GM12878 (cell line): Measurements from ENCODE around the gene LUZP2. TPM values are rescaled to one million over a fixed set of nuclear protein-coding genes. Genes with fewer than 3 reads are reported as not detected.

Experiments used
- ATAC-seq: fragments of 200-7000 bp; cut with Tn5 transposase; 3 replicates; pipeline ENCODE4 v1.9.1; 2020; ENCODE audit warnings: mild to moderate bottlenecking, moderate library complexity
- BruUV-seq: library from RNA; stranded (reverse); fragments of 400-500 nt; replicated peaks from 2 replicates; lab custom pipeline; 2021; lab: Mats Ljungman, UMichigan
- CTCF ChIA-PET: fragments of 300-600 bp; sonication (Branson Sonifier 250); formaldehyde crosslinking; extraction: SDS; loops from one replicate; lab custom pipeline; 2021; ENCODE audit warnings: inconsistent platforms; lab: Yijun Ruan, JAX
- POLR2A ChIA-PET: fragments of 350-600 bp; formaldehyde crosslinking; extraction: SDS; loops from one replicate; lab custom pipeline; 2021; ENCODE audit warnings: inconsistent platforms; lab: Charles Lee
- RAD21 ChIA-PET: fragments of 300-600 bp; sonication (Branson Sonifier 250); formaldehyde crosslinking; loops from one replicate; lab custom pipeline; 2023; ENCODE audit warnings: antibody characterized with exemption; ENCODE audit not compliant: unreplicated experiment; lab: Charles Lee
- SMC1A ChIA-PET: fragments of 300-600 bp; sonication (Branson Sonifier 250); formaldehyde crosslinking; loops from one replicate; lab custom pipeline; 2023; ENCODE audit not compliant: unreplicated experiment, uncharacterized antibody; lab: Charles Lee
- DNase-seq: peaks from one replicate; pipeline ENCODE4 v3.0.0-alpha.2; 2011; ENCODE audit warnings: low read depth, low spot score
- FAIRE-seq: peaks from 3 replicates; lab custom pipeline; 2011; peaks lifted over from hg19 to GRCh38; lab: Jason Lieb, UNC
- H2AFZ ChIP-seq: 2 replicates; pipeline ENCODE4 v1.6.0; 2011; ENCODE audit warnings: low read depth, low read length, control low read depth; ENCODE audit not compliant: control insufficient read depth
- H3K27ac ChIP-seq: 2 replicates; pipeline ENCODE4 v1.5.1; 2011; ENCODE audit warnings: control low read depth; ENCODE audit not compliant: control insufficient read depth, insufficient read depth
- H3K27me3 ChIP-seq, 2 experiments: replicated peaks in 1 of 2; 2 replicates each; pipeline versions ENCODE4 v1.6.0 to v1.6.1; 2011; ENCODE audit warnings: low read length in 1 of 2; ENCODE audit not compliant: control insufficient read depth in 2 of 2, insufficient read depth in 2 of 2
- H3K36me3 ChIP-seq, 2 experiments: 2 replicates each; pipeline ENCODE4 v1.5.1; 2011; ENCODE audit warnings: low read length in 1 of 2; ENCODE audit not compliant: control insufficient read depth in 2 of 2, insufficient read depth in 2 of 2
- H3K4me1 ChIP-seq: 2 replicates; pipeline ENCODE4 v1.6.1; 2011; ENCODE audit warnings: mild to moderate bottlenecking, low read length, moderate library complexity, mixed read lengths; ENCODE audit not compliant: control insufficient read depth, insufficient read depth
- H3K4me2 ChIP-seq: 2 replicates; pipeline ENCODE4 v1.6.0; 2011; ENCODE audit warnings: control low read depth; ENCODE audit not compliant: control insufficient read depth, insufficient read depth
- H3K4me3 ChIP-seq: fragments of 200-600 bp; sonication (generic); 2 replicates; pipeline ENCODE4 v1.5.1; 2016
- H3K79me2 ChIP-seq: 2 replicates; pipeline ENCODE4 v1.6.0; 2011; ENCODE audit warnings: low read length; ENCODE audit not compliant: control insufficient read depth, insufficient read depth
- H3K9ac ChIP-seq: 2 replicates; pipeline ENCODE4 v1.8.0; 2011; ENCODE audit warnings: low read length, control low read depth, mixed read lengths; ENCODE audit not compliant: control insufficient read depth, insufficient read depth
- H3K9me3 ChIP-seq: replicated peaks from 3 replicates; pipeline ENCODE4 v1.5.1; 2011; ENCODE audit warnings: mild to moderate bottlenecking, low read length; ENCODE audit not compliant: control insufficient read depth, insufficient read depth
- H4K20me1 ChIP-seq: 2 replicates; pipeline ENCODE4 v1.6.0; 2011; ENCODE audit not compliant: control insufficient read depth, insufficient read depth
- ATF7 ChIP-seq: fragments of 450-650 bp; IDR thresholded peaks from 2 replicates; pipeline ENCODE4 v1.6.1; 2016; ENCODE audit warnings: low read depth, mild to moderate bottlenecking
- EED ChIP-seq: sonication (generic); IDR thresholded peaks from 2 replicates; pipeline ENCODE4 v1.6.1; 2016; ENCODE audit warnings: antibody characterized with exemption, low read depth
- EGR1 ChIP-seq, 2 experiments: IDR thresholded peaks; 1 replicate in 1 of 2; 2 replicates in 1 of 2; pipeline ENCODE4 v1.6.1; 2011 to 2012; ENCODE audit warnings: low read depth in 2 of 2, low read length in 2 of 2, borderline replicate concordance in 1 of 2, mild to moderate bottlenecking in 1 of 2, moderate library complexity in 1 of 2
- ESRRA ChIP-seq: IDR thresholded peaks from 2 replicates; pipeline ENCODE4 v1.6.1; 2012; ENCODE audit warnings: mild to moderate bottlenecking, low read length, improper control_type of control experiment
- EZH2 ChIP-seq: IDR thresholded peaks from 2 replicates; pipeline ENCODE4 v1.6.1; 2012; ENCODE audit warnings: low read depth, mild to moderate bottlenecking, control low read depth, inconsistent platforms, low read length, borderline replicate concordance; ENCODE audit not compliant: control insufficient read depth
- HCFC1 ChIP-seq: fragments of 150-350 bp; IDR thresholded peaks from 2 replicates; pipeline ENCODE4 v1.6.1; 2014; ENCODE audit warnings: low read length
- JUND ChIP-seq: IDR thresholded peaks from 2 replicates; pipeline ENCODE4 v1.6.1; 2012; ENCODE audit warnings: low read depth, mild to moderate bottlenecking, low read length, improper control_type of control experiment, moderate library complexity
- NBN ChIP-seq: fragments of 450-650 bp; IDR thresholded peaks from 2 replicates; pipeline ENCODE4 v1.6.1; 2016
- NRF1 ChIP-seq: conservative IDR thresholded peaks from 2 replicates; pipeline ENCODE4 v1.6.1; 2011; ENCODE audit warnings: mild to moderate bottlenecking, low read depth, low read length, improper control_type of control experiment
- PAX5 ChIP-seq: IDR thresholded peaks from 2 replicates; pipeline ENCODE4 v1.6.1; 2011; ENCODE audit warnings: low read depth, low read length, borderline replicate concordance
- RAD21 ChIP-seq: IDR thresholded peaks from 2 replicates; pipeline ENCODE4 v1.6.1; 2011; ENCODE audit warnings: mild to moderate bottlenecking, low read depth, low read length, moderate library complexity; ENCODE audit not compliant: insufficient read depth
- SMC3 ChIP-seq: IDR thresholded peaks from 2 replicates; pipeline ENCODE4 v1.6.1; 2011; ENCODE audit warnings: low read length, improper control_type of control experiment, borderline replicate concordance
- WGBS: methylation state at CpG from one replicate; pipeline ENCODE4 v1.1.6; 2016; ENCODE audit warnings: low lambda C conversion rate; ENCODE audit not compliant: insufficient replicate concordance, insufficient coverage; ENCODE audit errors: missing lambda C conversion rate; 5-methylcytosine and 5-hydroxymethylcytosine counted together
- in situ Hi-C: fragments of 300-500 bp; cut with MboI; formaldehyde crosslinking; loops from 9 replicates; pipeline ENCODE4 v1.14.3; 2018; ENCODE audit warnings: mixed read lengths
- intact Hi-C: fragments of 100-400 bp; cut with micrococcal nuclease; formaldehyde crosslinking; loops from one replicate; pipeline ENCODE4 v1.14.2; 2022; ENCODE audit not compliant: unreplicated experiment
- polyA plus RNA-seq, 11 experiments: library from polyadenylated mRNA; depleted of rRNA in 4 of 11; unstranded in 6 of 11; stranded (reverse) in 5 of 11; fragments of >200 nt; fragmentation: Nextera tagmentation in 4 of 11; fragmentation: Illumina TruSeq in 1 of 11; extraction: Ambion mirVana in 4 of 11; extraction: Trizol in 1 of 11; gene quantifications; 1 replicate in 1 of 11; 2 replicates in 10 of 11; pipeline versions ENCODE4 v1.2.1 to v1.2.3, GENCODE V29; 2011 to 2016; ENCODE audit warnings: inconsistent platforms in 2 of 11, missing spikeins in 2 of 11, low read depth in 1 of 11
- total RNA-seq, 4 experiments: library from RNA; depleted of rRNA in 3 of 4; stranded (reverse); fragments of >200 nt in 3 of 4; fragmentation: Illumina TruSeq in 1 of 4; extraction: Trizol in 1 of 4; gene quantifications; 2 replicates each; pipeline versions ENCODE4 v1.2.1 to v1.2.3, GENCODE V29; 2013 to 2021
- TF ChIP-seq, protein P1 (sequence below): fragments of 150-350 bp; IDR thresholded peaks from 2 replicates; pipeline ENCODE4 v1.6.1; 2016; ENCODE audit warnings: low read depth, low read length
- TF ChIP-seq, protein P2 (sequence below): fragments of 450-650 bp; IDR thresholded peaks from 2 replicates; pipeline ENCODE4 v1.6.1; 2017; ENCODE audit warnings: mild to moderate bottlenecking, low read depth, inconsistent platforms; ENCODE audit not compliant: poor library complexity, severe bottlenecking
- TF ChIP-seq, protein P3 (sequence below): IDR thresholded peaks from 2 replicates; pipeline ENCODE4 v1.6.1; 2012; ENCODE audit warnings: improper control_type of control experiment, low read depth, low read length; ENCODE audit not compliant: insufficient replicate concordance

The LUZP2 gene
- total and polyA plus RNA-seq, 10 of the 15 experiments (the other 5 are each of a cell fraction or from before 2014, with no cell fraction given) = not detected

DNA sequence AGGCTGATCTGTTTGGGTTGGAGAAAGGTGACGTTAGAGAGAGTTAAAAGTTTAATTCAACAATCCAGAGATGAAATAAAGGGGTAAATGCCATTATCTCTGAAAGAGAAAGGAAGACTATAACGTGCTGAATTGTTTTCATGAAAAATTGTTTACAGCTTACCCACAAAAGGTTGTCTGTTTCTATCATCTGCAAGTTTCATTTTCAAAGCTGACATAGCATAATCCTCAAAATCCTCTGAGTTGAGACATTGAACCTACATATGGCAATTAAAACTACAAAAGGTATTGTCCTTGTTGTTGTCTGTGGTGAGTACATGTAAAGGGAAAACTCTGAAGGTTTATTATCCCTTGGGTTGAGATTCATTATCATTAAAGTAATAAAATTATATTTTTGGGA is 569.9 kb downstream of the LUZP2 start:
- FAIRE-seq (no peak), ATAC-seq (no peak), DNase-seq (no peak)
- no peak overlapping the region for H3K4me3 ChIP-seq
- POLR2A ChIA-PET = no interaction called here
- in situ Hi-C loops = no loop called here
- H3K4me1 ChIP-seq = no peaks in the 10 kb centered on the region
- H3K27ac ChIP-seq = no peak overlapping the region
- H3K36me3 ChIP-seq = no peaks in the 10 kb centered on the region
- no peak overlapping the region for H2AFZ ChIP-seq
- no peak overlapping the region for H3K9ac ChIP-seq
- H3K27me3 ChIP-seq = no peaks in the 10 kb centered on the region
- no peaks in the 10 kb centered on the region for H3K9me3 ChIP-seq
- no peaks in the 10 kb centered on the region for H4K20me1 ChIP-seq
- CTCF ChIA-PET = interaction anchor here (0.6 kb wide), 1 partner anchor 20 kb away, joined by 3 read pairs; no protein-coding TSS in a partner anchor
- no peaks in the 10 kb centered on the region for H3K79me2 ChIP-seq
- H3K4me2 ChIP-seq = no peak overlapping the region
- SMC1A ChIA-PET = no interaction called here
- no TSS peak for BruUV-seq
- RAD21 ChIA-PET = no interaction called here
- WGBS = 0% methylated on average over 2 of the region's 2 CpGs
- intact Hi-C loops = no loop called here
- TF ChIP-seq, protein P1, sequence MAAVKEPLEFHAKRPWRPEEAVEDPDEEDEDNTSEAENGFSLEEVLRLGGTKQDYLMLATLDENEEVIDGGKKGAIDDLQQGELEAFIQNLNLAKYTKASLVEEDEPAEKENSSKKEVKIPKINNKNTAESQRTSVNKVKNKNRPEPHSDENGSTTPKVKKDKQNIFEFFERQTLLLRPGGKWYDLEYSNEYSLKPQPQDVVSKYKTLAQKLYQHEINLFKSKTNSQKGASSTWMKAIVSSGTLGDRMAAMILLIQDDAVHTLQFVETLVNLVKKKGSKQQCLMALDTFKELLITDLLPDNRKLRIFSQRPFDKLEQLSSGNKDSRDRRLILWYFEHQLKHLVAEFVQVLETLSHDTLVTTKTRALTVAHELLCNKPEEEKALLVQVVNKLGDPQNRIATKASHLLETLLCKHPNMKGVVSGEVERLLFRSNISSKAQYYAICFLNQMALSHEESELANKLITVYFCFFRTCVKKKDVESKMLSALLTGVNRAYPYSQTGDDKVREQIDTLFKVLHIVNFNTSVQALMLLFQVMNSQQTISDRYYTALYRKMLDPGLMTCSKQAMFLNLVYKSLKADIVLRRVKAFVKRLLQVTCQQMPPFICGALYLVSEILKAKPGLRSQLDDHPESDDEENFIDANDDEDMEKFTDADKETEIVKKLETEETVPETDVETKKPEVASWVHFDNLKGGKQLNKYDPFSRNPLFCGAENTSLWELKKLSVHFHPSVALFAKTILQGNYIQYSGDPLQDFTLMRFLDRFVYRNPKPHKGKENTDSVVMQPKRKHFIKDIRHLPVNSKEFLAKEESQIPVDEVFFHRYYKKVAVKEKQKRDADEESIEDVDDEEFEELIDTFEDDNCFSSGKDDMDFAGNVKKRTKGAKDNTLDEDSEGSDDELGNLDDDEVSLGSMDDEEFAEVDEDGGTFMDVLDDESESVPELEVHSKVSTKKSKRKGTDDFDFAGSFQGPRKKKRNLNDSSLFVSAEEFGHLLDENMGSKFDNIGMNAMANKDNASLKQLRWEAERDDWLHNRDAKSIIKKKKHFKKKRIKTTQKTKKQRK = no peak
- no peak for TF ChIP-seq JUND
- no peak for TF ChIP-seq EED
- no peak for TF ChIP-seq NBN
- TF ChIP-seq ESRRA = no peak
- TF ChIP-seq, protein P2, sequence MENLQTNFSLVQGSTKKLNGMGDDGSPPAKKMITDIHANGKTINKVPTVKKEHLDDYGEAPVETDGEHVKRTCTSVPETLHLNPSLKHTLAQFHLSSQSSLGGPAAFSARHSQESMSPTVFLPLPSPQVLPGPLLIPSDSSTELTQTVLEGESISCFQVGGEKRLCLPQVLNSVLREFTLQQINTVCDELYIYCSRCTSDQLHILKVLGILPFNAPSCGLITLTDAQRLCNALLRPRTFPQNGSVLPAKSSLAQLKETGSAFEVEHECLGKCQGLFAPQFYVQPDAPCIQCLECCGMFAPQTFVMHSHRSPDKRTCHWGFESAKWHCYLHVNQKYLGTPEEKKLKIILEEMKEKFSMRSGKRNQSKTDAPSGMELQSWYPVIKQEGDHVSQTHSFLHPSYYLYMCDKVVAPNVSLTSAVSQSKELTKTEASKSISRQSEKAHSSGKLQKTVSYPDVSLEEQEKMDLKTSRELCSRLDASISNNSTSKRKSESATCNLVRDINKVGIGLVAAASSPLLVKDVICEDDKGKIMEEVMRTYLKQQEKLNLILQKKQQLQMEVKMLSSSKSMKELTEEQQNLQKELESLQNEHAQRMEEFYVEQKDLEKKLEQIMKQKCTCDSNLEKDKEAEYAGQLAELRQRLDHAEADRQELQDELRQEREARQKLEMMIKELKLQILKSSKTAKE = no peak
- no peak for TF ChIP-seq HCFC1
- TF ChIP-seq ATF7 = no peak
- no peak for TF ChIP-seq EZH2
- TF ChIP-seq PAX5 = no peak
- TF ChIP-seq EGR1 (IDR thresholded peaks at IDR 0.05; ENCODE audit: borderline replicate concordance in 1 of 2, low read depth in 2 of 2, low read length in 2 of 2) = no peak
- TF ChIP-seq NRF1 = no peak
- TF ChIP-seq, protein P3, sequence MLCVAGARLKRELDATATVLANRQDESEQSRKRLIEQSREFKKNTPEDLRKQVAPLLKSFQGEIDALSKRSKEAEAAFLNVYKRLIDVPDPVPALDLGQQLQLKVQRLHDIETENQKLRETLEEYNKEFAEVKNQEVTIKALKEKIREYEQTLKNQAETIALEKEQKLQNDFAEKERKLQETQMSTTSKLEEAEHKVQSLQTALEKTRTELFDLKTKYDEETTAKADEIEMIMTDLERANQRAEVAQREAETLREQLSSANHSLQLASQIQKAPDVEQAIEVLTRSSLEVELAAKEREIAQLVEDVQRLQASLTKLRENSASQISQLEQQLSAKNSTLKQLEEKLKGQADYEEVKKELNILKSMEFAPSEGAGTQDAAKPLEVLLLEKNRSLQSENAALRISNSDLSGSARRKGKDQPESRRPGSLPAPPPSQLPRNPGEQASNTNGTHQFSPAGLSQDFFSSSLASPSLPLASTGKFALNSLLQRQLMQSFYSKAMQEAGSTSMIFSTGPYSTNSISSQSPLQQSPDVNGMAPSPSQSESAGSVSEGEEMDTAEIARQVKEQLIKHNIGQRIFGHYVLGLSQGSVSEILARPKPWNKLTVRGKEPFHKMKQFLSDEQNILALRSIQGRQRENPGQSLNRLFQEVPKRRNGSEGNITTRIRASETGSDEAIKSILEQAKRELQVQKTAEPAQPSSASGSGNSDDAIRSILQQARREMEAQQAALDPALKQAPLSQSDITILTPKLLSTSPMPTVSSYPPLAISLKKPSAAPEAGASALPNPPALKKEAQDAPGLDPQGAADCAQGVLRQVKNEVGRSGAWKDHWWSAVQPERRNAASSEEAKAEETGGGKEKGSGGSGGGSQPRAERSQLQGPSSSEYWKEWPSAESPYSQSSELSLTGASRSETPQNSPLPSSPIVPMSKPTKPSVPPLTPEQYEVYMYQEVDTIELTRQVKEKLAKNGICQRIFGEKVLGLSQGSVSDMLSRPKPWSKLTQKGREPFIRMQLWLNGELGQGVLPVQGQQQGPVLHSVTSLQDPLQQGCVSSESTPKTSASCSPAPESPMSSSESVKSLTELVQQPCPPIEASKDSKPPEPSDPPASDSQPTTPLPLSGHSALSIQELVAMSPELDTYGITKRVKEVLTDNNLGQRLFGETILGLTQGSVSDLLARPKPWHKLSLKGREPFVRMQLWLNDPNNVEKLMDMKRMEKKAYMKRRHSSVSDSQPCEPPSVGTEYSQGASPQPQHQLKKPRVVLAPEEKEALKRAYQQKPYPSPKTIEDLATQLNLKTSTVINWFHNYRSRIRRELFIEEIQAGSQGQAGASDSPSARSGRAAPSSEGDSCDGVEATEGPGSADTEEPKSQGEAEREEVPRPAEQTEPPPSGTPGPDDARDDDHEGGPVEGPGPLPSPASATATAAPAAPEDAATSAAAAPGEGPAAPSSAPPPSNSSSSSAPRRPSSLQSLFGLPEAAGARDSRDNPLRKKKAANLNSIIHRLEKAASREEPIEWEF = no peak
- TF ChIP-seq RAD21 = no peak
- TF ChIP-seq SMC3 = no peak
